GM21786 (cell line): Measurements from ENCODE around the gene ZNF695.
A peak's percentile ranks its signal among the peaks of the same experiment; 100 is the strongest.
"Not testable (repeated sequence)": the region's sequence is repeated elsewhere in the genome, so short reads cannot be mapped to it uniquely, and the experiment has no call there.

ENCODE experiments used
- ATAC-seq: cut with Tn5 transposase; IDR thresholded peaks from one replicate; pipeline ENCODE4 v1.9.1; 2021; ENCODE audit not compliant: unreplicated experiment

Gene ZNF695

GRCh38 chr1:247007511-247008405 is at the start of gene ZNF695:
TSS of gene ZNF695 (minus strand) at chr1:247008057. CDS start at chr1:247007908, 149 bp downstream.
- peak; percentile 99 for ATAC-seq

GRCh38 chr1:247056071-247056470 is 48.2 kb upstream of the ZNF695 start:
- ATAC-seq = no peak

- no peak for ATAC-seq
These were observed 47.1 kb upstream of the ZNF695 start for GRCh38 chr1:247054992-247055415.

GRCh38 chr1:247047702-247048101 is 39.8 kb upstream of the ZNF695 start:
- ATAC-seq = no peak

- ATAC-seq = no peak
These were observed 39.4 kb upstream of the ZNF695 start for GRCh38 chr1:247047260-247047659.

GRCh38 chr1:247043406-247043805 is 35.5 kb upstream of the ZNF695 start:
- no peak for ATAC-seq

GRCh38 chr1:247037511-247038320 is 29.9 kb upstream of the ZNF695 start:
- ATAC-seq = no peak

- ATAC-seq = not testable (repeated sequence)
These were observed 24.4 kb upstream of the ZNF695 start for GRCh38 chr1:247032306-247032705.

GRCh38 chr1:247024658-247025057 is 16.8 kb upstream of the ZNF695 start:
- not testable (repeated sequence) for ATAC-seq

GRCh38 chr1:247013391-247013790 is 5.5 kb upstream of the ZNF695 start:
- no peak for ATAC-seq

- no peak for ATAC-seq
These were observed 546 bp upstream of the ZNF695 start for GRCh38 chr1:247008406-247008799.

- ATAC-seq = not testable (repeated sequence)
These were observed 3.8 kb downstream of the ZNF695 start for GRCh38 chr1:247004081-247004480.

GRCh38 chr1:246989901-246990300 is 18.0 kb downstream of the ZNF695 start:
- no peak for ATAC-seq

- no peak for ATAC-seq
These were observed 19.5 kb downstream of the ZNF695 start for GRCh38 chr1:246988316-246988715.

GRCh38 chr1:246987083-246987690 is 20.7 kb downstream of the ZNF695 start:
- ATAC-seq = no peak

GRCh38 chr1:246978785-246979184 is 29.1 kb downstream of the ZNF695 start:
- no peak for ATAC-seq

GRCh38 chr1:246978281-246978680 is 29.6 kb downstream of the ZNF695 start:
- no peak for ATAC-seq

- no peak for ATAC-seq
These were observed 35.9 kb downstream of the ZNF695 start for GRCh38 chr1:246971969-246972368.

- no peak for ATAC-seq
These were observed 36.7 kb downstream of the ZNF695 start for GRCh38 chr1:246971090-246971721.

GRCh38 chr1:246969621-246970020 is 38.2 kb downstream of the ZNF695 start:
- no peak for ATAC-seq

- no peak for ATAC-seq
These were observed 41.4 kb downstream of the ZNF695 start for GRCh38 chr1:246966502-246966901.
